ENCODE measurements around the gene PIP5K1C. TPM values are rescaled to one million over a fixed set of nuclear protein-coding genes. Genes with fewer than 3 reads are reported as not detected.

Gene PIP5K1C
- total RNA-seq, 4 donors from 2014 or later, result 73.2 to 180 (median 99.9) TPM

- no peak for DNase-seq (ENCODE audit: extremely low spot score)
- peaks cover 0 to 5% (median 0%) of the 10 kb centered on the region in 4 donors for H3K9me3 ChIP-seq
- 37% methylated on average over 8 of the region's 14 CpGs for WGBS
- intact Hi-C loops (cut with DNase I), result no loop called here
- H3K4me1 ChIP-seq, result peaks cover 11 to 20% (median 19%) of the 10 kb centered on the region in 4 donors
- H3K36me3 ChIP-seq, result no peaks in the 10 kb centered on the region
- H3K27ac ChIP-seq (replicated peaks in 1 of 4), result no peak overlapping the region
- no peak for TF ChIP-seq POLR2AphosphoS5 (IDR thresholded peaks at IDR 0.05)
- no peak for TF ChIP-seq CTCF (IDR thresholded peaks at IDR 0.05)
- no peak for TF ChIP-seq EP300 (IDR thresholded peaks at IDR 0.05)
- TF ChIP-seq POLR2A (IDR thresholded peaks at IDR 0.05; ENCODE audit: low read depth), result no peak
- H3K4me3 ChIP-seq, result no peak overlapping the region
- peaks cover 0 to 47% (median 22%) of the 10 kb centered on the region in 4 donors for H3K27me3 ChIP-seq
These were observed 25.5 kb upstream of the PIP5K1C start for GRCh38 chr19:3725640-3726310.

- peaks cover 0 to 5% (median 0%) of the 10 kb centered on the region in 4 donors for H3K9me3 ChIP-seq
- DNase-seq (ENCODE audit: extremely low spot score), result no peak
- WGBS, result 82% methylated on average over 3 of the region's 3 CpGs
- H3K4me3 ChIP-seq, result no peak overlapping the region
- intact Hi-C loops (cut with DNase I), result no loop called here
- peaks cover 0 to 53% (median 25%) of the 10 kb centered on the region in 4 donors for H3K27me3 ChIP-seq
- TF ChIP-seq EP300 (IDR thresholded peaks at IDR 0.05) (no peak), POLR2A (IDR thresholded peaks at IDR 0.05; ENCODE audit: low read depth) (no peak), POLR2AphosphoS5 (IDR thresholded peaks at IDR 0.05) (no peak), CTCF (IDR thresholded peaks at IDR 0.05) (no peak)
- no peak overlapping the region for H3K27ac ChIP-seq (replicated peaks in 1 of 4)
- peaks cover 11 to 25% (median 22%) of the 10 kb centered on the region in 4 donors for H3K4me1 ChIP-seq
- no peaks in the 10 kb centered on the region for H3K36me3 ChIP-seq
These were observed 24.9 kb upstream of the PIP5K1C start for GRCh38 chr19:3725121-3725520.

- H3K27ac ChIP-seq (replicated peaks in 1 of 4), result no peak overlapping the region
- H3K27me3 ChIP-seq, result peaks cover 4 to 66% (median 30%) of the 10 kb centered on the region in 4 donors
- no peaks in the 10 kb centered on the region for H3K36me3 ChIP-seq
- H3K4me1 ChIP-seq, result peaks cover 11 to 30% (median 24%) of the 10 kb centered on the region in 4 donors
- peaks cover 0 to under 1% (median 0%) of the 10 kb centered on the region in 4 donors for H3K9me3 ChIP-seq
- intact Hi-C loops (cut with DNase I), result no loop called here
- no peak overlapping the region for H3K4me3 ChIP-seq
- TF ChIP-seq POLR2A (IDR thresholded peaks at IDR 0.05; ENCODE audit: low read depth) (no peak), EP300 (IDR thresholded peaks at IDR 0.05) (no peak), CTCF (IDR thresholded peaks at IDR 0.05) (no peak), POLR2AphosphoS5 (IDR thresholded peaks at IDR 0.05) (no peak)
- WGBS, result 37% methylated on average over 7 of the region's 8 CpGs
- DNase-seq (ENCODE audit: extremely low spot score), result no peak
These were observed 23.6 kb upstream of the PIP5K1C start for GRCh38 chr19:3723883-3724282.

- intact Hi-C loops (cut with DNase I), result no loop called here
- no peak for DNase-seq (ENCODE audit: extremely low spot score)
- peaks cover 11 to 36% (median 29%) of the 10 kb centered on the region in 4 donors for H3K4me1 ChIP-seq
- H3K27me3 ChIP-seq, result peaks cover 4 to 72% (median 30%) of the 10 kb centered on the region in 4 donors
- TF ChIP-seq POLR2A (IDR thresholded peaks at IDR 0.05; ENCODE audit: low read depth), result no peak
- no peak overlapping the region for H3K27ac ChIP-seq (replicated peaks in 1 of 4)
- WGBS, result 83% methylated on average over 5 of the region's 5 CpGs
- H3K4me3 ChIP-seq, result no peak overlapping the region
- H3K9me3 ChIP-seq, result no peaks in the 10 kb centered on the region
- no peaks in the 10 kb centered on the region for H3K36me3 ChIP-seq
These were observed 22.8 kb upstream of the PIP5K1C start for GRCh38 chr19:3723110-3723488.

GRCh38 chr19:3722443-3723109 is 22.3 kb upstream of the PIP5K1C start:
- H3K4me3 ChIP-seq, result no peak overlapping the region
- intact Hi-C loops (cut with DNase I), result no loop called here
- TF ChIP-seq POLR2AphosphoS5 (IDR thresholded peaks at IDR 0.05) (no peak), EP300 (IDR thresholded peaks at IDR 0.05) (no peak), POLR2A (IDR thresholded peaks at IDR 0.05; ENCODE audit: low read depth) (no peak), CTCF (IDR thresholded peaks at IDR 0.05) (no peak)
- peaks cover 4 to 72% (median 30%) of the 10 kb centered on the region in 4 donors for H3K27me3 ChIP-seq
- 8% methylated on average over 5 of the region's 30 CpGs for WGBS
- no peak overlapping the region for H3K27ac ChIP-seq (replicated peaks in 1 of 4)
- no peaks in the 10 kb centered on the region for H3K36me3 ChIP-seq
- H3K4me1 ChIP-seq, result peaks cover 11 to 36% (median 29%) of the 10 kb centered on the region in 4 donors
- no peaks in the 10 kb centered on the region for H3K9me3 ChIP-seq
- no peak for DNase-seq (ENCODE audit: extremely low spot score)
